Naive thymus-derived CD4-positive, alpha-beta T cell (primary cell): Measurements from ENCODE around the gene PIGQ. TPM values are rescaled to one million over a fixed set of nuclear protein-coding genes. Genes with fewer than 3 reads are reported as not detected.

Source experiments
- ATAC-seq: fragments of 150-1000 bp; cut with Tn5 transposase; 2 replicates; pipeline ENCODE4 v1.10.0; 2021; ENCODE audit warnings: mild to moderate bottlenecking, moderate library complexity
- CTCF ChIA-PET: fragments of 350-600 bp; sonication (Branson Sonifier 250); formaldehyde crosslinking; loops from one replicate; lab custom pipeline; 2021; ENCODE audit warnings: antibody characterized with exemption; lab: Charles Lee
- POLR2A ChIA-PET: fragments of 350-600 bp; sonication (Branson Sonifier 250); formaldehyde crosslinking; loops from one replicate; lab custom pipeline; 2021; ENCODE audit warnings: antibody characterized with exemption, inconsistent platforms; lab: Charles Lee
- DNase-seq, 9 donors: peaks; one replicate each; pipeline versions ENCODE4 v3.0.0 to v3.0.0-alpha.2; 2020 to 2022; ENCODE audit warnings: mixed read lengths in 1 of 9
- H3K27ac ChIP-seq: one replicate; pipeline ENCODE4 v1.7.0; 2013; ENCODE audit warnings: mild to moderate bottlenecking, low read depth, low read length, moderate library complexity
- H3K27me3 ChIP-seq, 2 donors: one replicate each; pipeline ENCODE4 v1.7.0; 2013; ENCODE audit warnings: low read length in 2 of 2, mild to moderate bottlenecking in 2 of 2, moderate library complexity in 2 of 2; ENCODE audit not compliant: control insufficient read depth in 2 of 2, insufficient read depth in 2 of 2
- H3K36me3 ChIP-seq, 3 experiments: 1 replicate in 2 of 3; 2 replicates in 1 of 3; pipeline ENCODE4 v1.7.0; 2013; ENCODE audit warnings: low read length in 3 of 3, mild to moderate bottlenecking in 3 of 3, moderate library complexity in 1 of 3; ENCODE audit not compliant: insufficient read depth in 3 of 3, control insufficient read depth in 2 of 3
- H3K4me1 ChIP-seq, 2 donors: one replicate each; pipeline ENCODE4 v1.7.0; 2013; ENCODE audit warnings: low read length in 2 of 2, mild to moderate bottlenecking in 2 of 2, moderate library complexity in 1 of 2; ENCODE audit not compliant: control insufficient read depth in 2 of 2, insufficient read depth in 2 of 2
- H3K4me3 ChIP-seq: 2 replicates; pipeline ENCODE4 v1.7.0; 2013; ENCODE audit warnings: mild to moderate bottlenecking, low read length
- H3K9me3 ChIP-seq, 3 experiments: 1 replicate in 2 of 3; 2 replicates in 1 of 3; pipeline ENCODE4 v1.7.0; 2013; ENCODE audit warnings: low read length in 3 of 3; ENCODE audit not compliant: control insufficient read depth in 2 of 3
- H3K27ac Mint-ChIP-seq, 9 donors: one replicate each; pipeline ENCODE4 v1.8.0; 2020 to 2022; ENCODE audit warnings: mixed read lengths in 9 of 9, mild to moderate bottlenecking in 8 of 9, moderate library complexity in 5 of 9, inconsistent platforms in 2 of 9
- H3K27me3 Mint-ChIP-seq, 5 donors: one replicate each; pipeline ENCODE4 v1.8.0; 2021 to 2022; ENCODE audit warnings: mixed read lengths in 5 of 5, mild to moderate bottlenecking in 1 of 5
- H3K36me3 Mint-ChIP-seq, 5 donors: one replicate each; pipeline ENCODE4 v1.8.0; 2020 to 2022; ENCODE audit warnings: mixed read lengths in 5 of 5, mild to moderate bottlenecking in 3 of 5, inconsistent platforms in 1 of 5
- H3K4me1 Mint-ChIP-seq, 7 donors: one replicate each; pipeline ENCODE4 v1.8.0; 2020 to 2022; ENCODE audit warnings: mixed read lengths in 7 of 7, mild to moderate bottlenecking in 3 of 7, inconsistent platforms in 1 of 7
- H3K4me3 Mint-ChIP-seq, 10 donors: one replicate each; pipeline ENCODE4 v1.8.0; 2020 to 2022; ENCODE audit warnings: mild to moderate bottlenecking in 10 of 10, mixed read lengths in 10 of 10, moderate library complexity in 6 of 10, inconsistent platforms in 2 of 10
- H3K9me3 Mint-ChIP-seq, 11 donors: one replicate each; pipeline ENCODE4 v1.8.0; 2020 to 2022; ENCODE audit warnings: mixed read lengths in 11 of 11, mild to moderate bottlenecking in 4 of 11, inconsistent platforms in 1 of 11, moderate library complexity in 1 of 11
- intact Hi-C, 2 donors: fragments of 100-400 bp; cut with micrococcal nuclease; formaldehyde crosslinking; loops; one replicate each; pipeline ENCODE4 v1.15.1; 2023
- polyA plus RNA-seq, 2 donors: library from polyadenylated mRNA; unstranded; fragments of 300-500 nt; fragmentation: Illumina TruSeq; gene quantifications; one replicate each; pipeline ENCODE4 v1.2.3, GENCODE V29; 2021
- total RNA-seq, 6 experiments: library from RNA in 5 of 6; stranded (reverse) in 5 of 6; gene quantifications; 1 replicate in 5 of 6; 2 replicates in 1 of 6; pipeline ENCODE4 v1.2.3 and lab custom pipeline; 2021 to 2026

PIGQ gene
- total and polyA plus RNA-seq, 7 experiments from 2014 or later = 12.3 to 63.0 (median 43.4) TPM

DNA sequence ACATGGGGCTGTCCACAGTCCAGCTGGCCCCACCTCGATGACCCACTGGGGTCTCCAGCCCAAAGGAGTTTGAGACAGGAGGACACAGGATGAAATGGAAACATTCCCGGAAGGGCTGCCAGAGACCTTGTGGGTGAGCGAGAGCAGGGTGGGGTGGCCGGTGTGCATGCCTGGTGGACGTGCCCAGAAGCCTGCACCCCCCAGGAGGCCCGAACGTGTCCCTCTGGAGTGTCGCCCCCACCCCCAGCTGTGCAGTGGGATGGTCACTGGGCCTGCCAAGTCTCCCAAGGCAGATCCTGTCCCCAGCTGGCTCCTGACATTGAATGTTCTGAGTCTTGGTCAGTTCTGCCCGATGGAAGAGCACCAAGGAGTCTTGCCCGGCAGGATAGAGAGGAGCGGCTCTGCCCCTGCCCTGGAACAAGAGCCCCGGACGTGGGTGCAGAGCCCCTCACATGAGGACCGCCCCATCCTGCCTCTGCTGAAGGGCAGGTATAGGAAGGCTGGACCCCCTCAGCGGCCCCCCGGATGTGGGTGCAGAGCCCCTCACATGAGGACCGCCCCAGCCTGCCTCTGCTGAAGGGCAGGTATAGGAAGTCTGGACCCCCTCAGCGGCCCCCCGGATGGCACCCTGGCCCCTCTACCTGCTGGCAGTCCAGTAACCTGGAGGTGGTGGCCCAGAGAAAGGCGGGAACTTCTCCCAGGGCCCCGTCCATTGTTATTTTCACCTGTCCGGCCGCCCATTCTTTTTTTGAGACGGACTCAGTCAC lies 45.3 kb upstream of the PIGQ start:
- intact Hi-C loops = loop anchor here in 1 of 2 donors (5.0 kb wide), 4 partner anchors 122 to 828 kb away; partner anchors contain the start of genes DECR2, FAM234A, GNPTG and MRPL28
- no peak for ATAC-seq
- Histone ChIP-seq H3K4me1 (peaks cover 16 to 21% of the 10 kb centered on the region in 2 donors), H3K27ac (no peak overlapping the region), H3K27me3 (no peaks in the 10 kb centered on the region), H3K36me3 (peaks cover 0 to 14% (median 1%) of the 10 kb centered on the region in 3 experiments), H3K4me3 (no peak overlapping the region), H3K9me3 (no peaks in the 10 kb centered on the region)
- CTCF ChIA-PET = interaction anchor here (0.6 kb wide), 1 partner anchor 216 kb away, joined by 4 read pairs; no protein-coding TSS in a partner anchor
- peaks cover 20 to 26% (median 23%) of the 10 kb centered on the region in 7 donors for H3K4me1 Mint-ChIP-seq
- peaks cover 0 to 2% (median 0%) of the 10 kb centered on the region in 5 donors for H3K36me3 Mint-ChIP-seq
- no peak for DNase-seq
- H3K9me3 Mint-ChIP-seq = no peaks in the 10 kb centered on the region
- H3K27ac Mint-ChIP-seq = peak overlapping the region in 3 of 9 donors; percentile 20 to 93 (median 31)
- H3K4me3 Mint-ChIP-seq = peak overlapping the region in 1 of 10 donors; percentile 18
- POLR2A ChIA-PET = no interaction called here
- H3K27me3 Mint-ChIP-seq = no peaks in the 10 kb centered on the region

DNA sequence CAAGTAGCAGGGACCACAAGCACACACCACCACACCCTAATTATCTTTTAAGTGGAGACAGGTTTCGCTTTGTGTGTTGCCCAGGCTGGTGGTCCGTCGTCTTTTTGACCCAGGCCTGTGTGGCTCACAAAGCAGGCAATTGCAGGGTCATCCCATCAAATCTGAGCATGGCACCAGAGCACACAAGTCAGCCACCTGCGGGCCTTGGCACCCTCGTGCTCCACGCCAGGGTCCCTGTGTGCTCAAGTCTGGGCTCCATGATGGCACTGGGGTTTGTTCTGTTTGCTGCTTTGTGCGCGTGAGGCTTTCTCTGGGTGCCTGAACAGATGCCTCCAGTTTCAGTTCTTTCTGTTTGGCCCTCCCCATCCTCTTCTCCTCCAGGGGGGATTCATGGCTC lies 44.6 kb upstream of the PIGQ start:
- Histone ChIP-seq H3K27me3 (no peaks in the 10 kb centered on the region), H3K4me1 (peaks cover 23 to 27% of the 10 kb centered on the region in 2 donors), H3K36me3 (peaks cover 0 to 7% (median 0%) of the 10 kb centered on the region in 3 experiments), H3K9me3 (no peaks in the 10 kb centered on the region), H3K4me3 (no peak overlapping the region), H3K27ac (peak overlapping the region; percentile 97)
- peaks cover 21 to 33% (median 27%) of the 10 kb centered on the region in 7 donors for H3K4me1 Mint-ChIP-seq
- H3K9me3 Mint-ChIP-seq = no peaks in the 10 kb centered on the region
- H3K4me3 Mint-ChIP-seq = peak overlapping the region in 5 of 10 donors; percentile 18 to 86 (median 69)
- CTCF ChIA-PET = interaction anchor here (0.6 kb wide), 2 partner anchors 13 to 216 kb away, joined by 3 to 4 read pairs; no protein-coding TSS in a partner anchor
- peaks cover 0 to 2% (median 0%) of the 10 kb centered on the region in 5 donors for H3K36me3 Mint-ChIP-seq
- peak overlapping the region in 6 of 9 donors; percentile 20 to 93 (median 88) for H3K27ac Mint-ChIP-seq
- DNase-seq (no peak), ATAC-seq (no peak)
- H3K27me3 Mint-ChIP-seq = no peaks in the 10 kb centered on the region
- intact Hi-C loops = loop anchor here in 1 of 2 donors (5.0 kb wide), 4 partner anchors 123 to 827 kb away; partner anchors contain the start of genes DECR2, FAM234A, GNPTG and MRPL28
- POLR2A ChIA-PET = interaction anchor here (0.6 kb wide), 1 partner anchor 421 kb away, joined by 3 read pairs; no protein-coding TSS in a partner anchor

DNA sequence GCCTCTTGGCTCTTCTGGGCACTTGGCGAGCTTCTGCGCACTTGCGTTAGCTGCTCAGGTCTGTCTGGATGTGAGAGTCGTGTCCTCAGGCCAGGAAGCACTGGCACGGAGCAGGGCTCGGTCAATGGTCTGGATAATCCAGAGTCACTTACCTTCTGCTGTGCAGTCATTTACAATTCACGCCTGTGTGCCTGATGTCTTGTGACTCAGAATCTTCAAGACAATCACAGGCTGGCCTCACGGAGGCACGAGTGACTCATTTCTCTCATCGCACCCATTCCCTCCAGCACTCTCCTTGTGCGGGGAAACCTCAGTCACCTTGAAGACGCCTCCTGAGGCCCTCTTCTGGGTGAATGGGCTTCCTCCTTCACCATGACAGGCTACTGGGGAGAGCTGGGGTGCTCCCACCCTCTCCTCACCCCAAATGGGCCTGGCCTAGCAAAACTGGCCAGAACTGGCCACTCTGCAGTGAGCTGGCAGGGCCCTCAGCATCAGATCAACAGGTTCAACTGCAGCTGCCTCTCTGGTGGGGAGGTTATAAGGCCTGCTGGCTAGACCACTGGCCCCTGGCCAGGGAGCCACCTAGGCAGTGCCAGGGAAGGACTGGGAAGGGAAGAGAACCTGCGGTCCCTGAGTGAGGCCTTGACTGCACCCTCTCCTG lies 44.1 kb upstream of the PIGQ start:
- DNase-seq (peak in 2 of 9 donors; percentile 26 to 74), ATAC-seq (no peak)
- H3K4me1 ChIP-seq = peaks cover 26 to 28% of the 10 kb centered on the region in 2 donors
- Mint-ChIP-seq H3K27ac (peak overlapping the region in 6 of 9 donors; percentile 46 to 93 (median 88)), H3K27me3 (no peaks in the 10 kb centered on the region), H3K36me3 (peaks cover 0 to 2% (median 0%) of the 10 kb centered on the region in 5 donors), H3K4me3 (peak overlapping the region in 9 of 10 donors; percentile 32 to 86 (median 80)), H3K4me1 (peaks cover 21 to 38% (median 30%) of the 10 kb centered on the region in 7 donors), H3K9me3 (no peaks in the 10 kb centered on the region)
- no peaks in the 10 kb centered on the region for H3K9me3 ChIP-seq
- POLR2A ChIA-PET = interaction anchor here (0.6 kb wide), 1 partner anchor 421 kb away, joined by 3 read pairs; no protein-coding TSS in a partner anchor
- H3K36me3 ChIP-seq = peaks cover 0 to 2% (median 0%) of the 10 kb centered on the region in 3 experiments
- intact Hi-C loops = loop anchor here in 1 of 2 donors (5.0 kb wide), 4 partner anchors 123 to 827 kb away; partner anchors contain the start of genes DECR2, FAM234A, GNPTG and MRPL28
- H3K4me3 ChIP-seq = no peak overlapping the region
- no peaks in the 10 kb centered on the region for H3K27me3 ChIP-seq
- CTCF ChIA-PET = interaction anchor here (0.6 kb wide), 2 partner anchors 13 to 217 kb away, joined by 3 to 4 read pairs; no protein-coding TSS in a partner anchor
- H3K27ac ChIP-seq = peak overlapping the region; percentile 97

GRCh38 chr16:526181-527014 lies 43.4 kb upstream of the PIGQ start:
- ChIA-PET POLR2A (interaction anchor here (0.8 to 1.0 kb wide), 2 partner anchors 40 to 110 kb away, joined by 3 to 5 read pairs; partner anchors contain the start of genes METTL26 and NHLRC4), CTCF (interaction anchor here (1.0 kb wide), 1 partner anchor 98 kb away, joined by 4 read pairs; no protein-coding TSS in a partner anchor)
- Histone ChIP-seq H3K27me3 (no peaks in the 10 kb centered on the region), H3K9me3 (no peaks in the 10 kb centered on the region), H3K4me3 (peak overlapping the region; percentile 78), H3K27ac (peak overlapping the region; percentile 97), H3K4me1 (peaks cover 26 to 28% of the 10 kb centered on the region in 2 donors), H3K36me3 (no peaks in the 10 kb centered on the region)
- no peaks in the 10 kb centered on the region for H3K27me3 Mint-ChIP-seq
- H3K27ac Mint-ChIP-seq = peak overlapping the region; percentile 68 to 91 (median 74)
- DNase-seq = peak in 3 of 9 donors; percentile 17 to 29 (median 25)
- H3K4me3 Mint-ChIP-seq = peak overlapping the region; percentile 69 to 86 (median 81)
- peaks cover 21 to 38% (median 30%) of the 10 kb centered on the region in 7 donors for H3K4me1 Mint-ChIP-seq
- no peaks in the 10 kb centered on the region for H3K9me3 Mint-ChIP-seq
- ATAC-seq = no peak
- H3K36me3 Mint-ChIP-seq = peaks cover 0 to 2% (median 0%) of the 10 kb centered on the region in 5 donors
- intact Hi-C loops = loop anchor here (1.0 to 5.0 kb wide), 8 partner anchors 43 to 826 kb away; partner anchors contain the start of genes METTL26 (in 2 of the 2), RAB11FIP3 (in 2 of the 2), DECR2 (in 1 of the 2) and FAM234A (in 1 of the 2)

DNA sequence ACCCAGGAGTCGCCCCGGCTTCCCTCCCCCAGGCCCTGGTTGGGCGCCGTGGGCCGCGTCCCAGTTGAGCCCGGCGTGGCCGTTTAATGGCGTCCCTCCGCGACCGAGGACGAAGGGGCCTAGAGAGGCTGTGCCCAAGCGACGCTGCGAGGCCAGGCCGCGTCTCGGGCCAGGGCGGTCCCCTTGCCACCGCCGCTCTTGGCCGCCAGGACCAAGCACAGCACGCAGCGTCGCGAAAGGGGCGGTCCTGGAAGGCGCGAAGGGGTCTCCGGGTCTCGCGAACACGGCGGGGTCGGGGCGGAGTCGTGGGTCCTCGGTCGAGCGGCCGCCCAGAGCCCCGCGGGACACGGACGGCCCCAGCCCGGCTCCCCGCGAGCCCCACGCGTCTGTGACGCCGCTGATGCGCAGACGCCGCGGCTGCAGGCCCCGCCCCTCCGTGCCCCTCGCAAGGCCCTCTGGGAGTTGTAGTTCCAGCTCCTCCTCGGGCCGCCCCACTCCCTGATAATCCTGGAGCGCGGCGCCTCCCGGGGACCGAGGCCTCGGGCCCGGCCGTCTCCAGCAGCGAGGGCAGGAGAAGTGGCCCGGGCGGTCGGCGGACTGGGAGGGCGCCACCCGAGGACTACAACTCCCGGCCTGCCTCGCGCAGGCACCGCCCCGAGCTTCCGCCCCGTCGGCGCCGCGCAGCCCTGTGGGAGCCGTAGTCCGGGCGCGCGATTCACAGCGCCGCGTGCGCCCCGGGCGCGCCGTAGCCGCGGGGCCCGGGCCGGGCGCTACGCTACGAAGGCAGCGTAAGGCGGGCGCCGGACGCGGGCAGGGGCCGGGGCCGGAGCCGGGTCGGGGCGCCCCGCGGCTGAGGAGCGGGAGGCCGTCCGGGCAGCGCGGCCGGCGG lies 42.5 kb upstream of the PIGQ start, which contains the start of gene CAPN15:
TSS of gene CAPN15 (plus strand) at position 698 of the 889 bp plus-strand sequence. CDS start 19,127 bp downstream, outside the sequence.
- Mint-ChIP-seq H3K27ac (peak within 1 kb of the TSS; percentile 68 to 93 (median 83)), H3K4me1 (peaks cover 21 to 38% (median 30%) of the 10 kb centered on the region in 7 donors), H3K4me3 (peak within 1 kb of the TSS; percentile 83 to 93 (median 88)), H3K9me3 (no peaks in the 10 kb centered on the region), H3K27me3 (no peaks in the 10 kb centered on the region), H3K36me3 (peaks cover 0 to 2% (median 0%) of the 10 kb centered on the region in 5 donors)
- no peaks in the 10 kb centered on the region for H3K27me3 ChIP-seq
- H3K27ac ChIP-seq = peak within 1 kb of the TSS; percentile 97
- intact Hi-C loops = loop anchor here (1.0 to 5.0 kb wide), 8 partner anchors 42 to 825 kb away; partner anchors contain the start of genes METTL26 (in 2 of the 2), RAB11FIP3 (in 2 of the 2), DECR2 (in 1 of the 2) and FAM234A (in 1 of the 2)
- DNase-seq (peak; percentile 79 to 93 (median 89)), ATAC-seq (peak; percentile 91)
- ChIA-PET CTCF (interaction anchor here (1.0 kb wide), 1 partner anchor 99 kb away, joined by 4 read pairs; no protein-coding TSS in a partner anchor), POLR2A (interaction anchor here (0.8 to 1.0 kb wide), 2 partner anchors 39 to 109 kb away, joined by 3 to 5 read pairs; partner anchors contain the start of genes METTL26 and NHLRC4)
- no peaks in the 10 kb centered on the region for H3K9me3 ChIP-seq
- peak within 1 kb of the TSS; percentile 78 for H3K4me3 ChIP-seq
- peaks cover 26 to 28% of the 10 kb centered on the region in 2 donors for H3K4me1 ChIP-seq
- no peaks in the 10 kb centered on the region for H3K36me3 ChIP-seq
